CD14-positive monocyte (primary cell): ENCODE measurements around the gene ABCG5. TPM values are rescaled to one million over a fixed set of nuclear protein-coding genes. Genes with fewer than 3 reads are reported as not detected.

Experiments used
- DNase-seq, 3 donors: peaks; one replicate each; pipeline ENCODE4 v3.0.0-alpha.2; 2011 to 2022
- H2AFZ ChIP-seq: 2 replicates; pipeline ENCODE4 v1.6.0; 2012; ENCODE audit warnings: mild to moderate bottlenecking, low read depth, low read length, inconsistent platforms; ENCODE audit not compliant: insufficient read depth, poor library complexity, severe bottlenecking
- H3K27ac ChIP-seq, 2 donors: 1 replicate in 1 of 2; 2 replicates in 1 of 2; pipeline ENCODE4 v1.5.1; 2012 to 2013; ENCODE audit warnings: low read length in 2 of 2, control low read depth in 1 of 2, inconsistent platforms in 1 of 2, low read depth in 1 of 2, mild to moderate bottlenecking in 1 of 2
- H3K27me3 ChIP-seq, 2 donors: one replicate each; pipeline versions ENCODE4 v1.6.0 to v1.6.1; 2011 to 2013; ENCODE audit warnings: low read length in 2 of 2; ENCODE audit not compliant: control insufficient read depth in 2 of 2, insufficient read depth in 2 of 2
- H3K36me3 ChIP-seq, 2 donors: replicated peaks in 1 of 2; 1 replicate in 1 of 2; 2 replicates in 1 of 2; pipeline versions ENCODE4 v1.5.1 to v1.6.1; 2012 to 2013; ENCODE audit warnings: low read length in 2 of 2, control low read depth in 1 of 2, inconsistent platforms in 1 of 2, mild to moderate bottlenecking in 1 of 2; ENCODE audit not compliant: insufficient read depth in 2 of 2, control insufficient read depth in 1 of 2
- H3K4me1 ChIP-seq, 2 donors: 1 replicate in 1 of 2; 2 replicates in 1 of 2; pipeline versions ENCODE4 v1.5.1 to v1.6.1; 2012 to 2013; ENCODE audit warnings: low read length in 2 of 2, control low read depth in 1 of 2, inconsistent platforms in 1 of 2, mild to moderate bottlenecking in 1 of 2, moderate library complexity in 1 of 2; ENCODE audit not compliant: insufficient read depth in 2 of 2, control insufficient read depth in 1 of 2
- H3K4me2 ChIP-seq: replicated peaks from 2 replicates; pipeline ENCODE3; 2012; ENCODE audit warnings: low read length, moderate library complexity, mild to moderate bottlenecking; ENCODE audit not compliant: poor library complexity, severe bottlenecking; ENCODE audit errors: extremely low read depth
- H3K4me3 ChIP-seq, 3 experiments: fragments of 200-600 bp in 1 of 3; sonication (generic) in 1 of 3; replicated peaks in 1 of 3; 1 replicate in 2 of 3; 2 replicates in 1 of 3; pipeline ENCODE4 v1.5.1; 2011 to 2013; ENCODE audit warnings: low read length in 3 of 3, mild to moderate bottlenecking in 3 of 3, control low read depth in 2 of 3, low read depth in 2 of 3, inconsistent platforms in 1 of 3, moderate library complexity in 1 of 3
- H3K79me2 ChIP-seq: 2 replicates; pipeline ENCODE4 v1.6.0; 2012; ENCODE audit warnings: mild to moderate bottlenecking, control low read depth, inconsistent platforms, low read length, moderate library complexity; ENCODE audit not compliant: insufficient read depth
- H3K9ac ChIP-seq: 2 replicates; pipeline ENCODE4 v1.6.0; 2017; ENCODE audit warnings: low read length, mild to moderate bottlenecking; ENCODE audit not compliant: insufficient read depth, poor library complexity, severe bottlenecking
- H3K9me3 ChIP-seq, 2 donors: replicated peaks in 1 of 2; 1 replicate in 1 of 2; 2 replicates in 1 of 2; pipeline versions ENCODE4 v1.5.1 to v1.6.1; 2012 to 2013; ENCODE audit warnings: low read length in 2 of 2, control low read depth in 1 of 2; ENCODE audit not compliant: control insufficient read depth in 1 of 2, insufficient read depth in 1 of 2
- H4K20me1 ChIP-seq: 2 replicates; pipeline ENCODE4 v1.6.0; 2012; ENCODE audit warnings: mild to moderate bottlenecking, low read length, control low read depth, moderate library complexity; ENCODE audit not compliant: insufficient read depth
- H3K27ac Mint-ChIP-seq, 7 donors: one replicate each; pipeline ENCODE4 v1.8.0; 2020; ENCODE audit warnings: mild to moderate bottlenecking in 7 of 7, mixed read lengths in 7 of 7, moderate library complexity in 6 of 7, inconsistent platforms in 2 of 7
- H3K27me3 Mint-ChIP-seq, 3 donors: one replicate each; pipeline ENCODE4 v1.8.0; 2021 to 2022; ENCODE audit warnings: low read depth in 3 of 3, mild to moderate bottlenecking in 3 of 3, mixed read lengths in 3 of 3, moderate library complexity in 3 of 3, inconsistent platforms in 1 of 3
- H3K36me3 Mint-ChIP-seq, 2 donors: one replicate each; pipeline ENCODE4 v1.8.0; 2020; ENCODE audit warnings: mixed read lengths in 2 of 2, inconsistent platforms in 1 of 2, mild to moderate bottlenecking in 1 of 2
- H3K4me1 Mint-ChIP-seq: one replicate; pipeline ENCODE4 v1.8.0; 2020; ENCODE audit warnings: mild to moderate bottlenecking, mixed read lengths
- H3K4me3 Mint-ChIP-seq, 2 donors: one replicate each; pipeline ENCODE4 v1.8.0; 2020; ENCODE audit warnings: mild to moderate bottlenecking in 2 of 2, mixed read lengths in 2 of 2, moderate library complexity in 1 of 2
- H3K9me3 Mint-ChIP-seq, 7 donors: one replicate each; pipeline ENCODE4 v1.8.0; 2020 to 2022; ENCODE audit warnings: mixed read lengths in 7 of 7, mild to moderate bottlenecking in 6 of 7, moderate library complexity in 6 of 7, inconsistent platforms in 2 of 7
- CTCF ChIP-seq: fragments of 200-600 bp; IDR thresholded peaks from one replicate; pipeline ENCODE4 v1.8.0; 2022; ENCODE audit warnings: antibody characterized with exemption, mild to moderate bottlenecking
- WGBS: methylation state at CpG from one replicate; pipeline ENCODE4 v1.1.5; 2013; ENCODE audit warnings: missing lambda C conversion rate; ENCODE audit not compliant: insufficient coverage; 5-methylcytosine and 5-hydroxymethylcytosine counted together
- intact Hi-C, 2 donors: fragments of 100-400 bp; cut with micrococcal nuclease; formaldehyde crosslinking; loops; one replicate each; pipeline versions ENCODE4 v1.15.0 to v1.15.1; 2023
- polyA plus RNA-seq, 3 donors: library from polyadenylated mRNA; depleted of rRNA in 1 of 3; unstranded in 2 of 3; stranded (reverse) in 1 of 3; fragments of 300-500 nt in 2 of 3; fragments of >200 nt in 1 of 3; fragmentation: Illumina TruSeq in 2 of 3; gene quantifications; 1 replicate in 2 of 3; 2 replicates in 1 of 3; pipeline ENCODE4 v1.2.3, GENCODE V29; 2012 to 2021

ABCG5 gene
- polyA plus RNA-seq, 3 donors = not detected

GRCh38 chr2:43848214-43848613, 9.6 kb upstream of the ABCG5 start:
- no peak for DNase-seq
- Mint-ChIP-seq H3K4me3 (no peak overlapping the region), H3K9me3 (no peaks in the 10 kb centered on the region), H3K27ac (no peak overlapping the region), H3K27me3 (peaks cover 5 to 10% (median 10%) of the 10 kb centered on the region in 3 donors), H3K36me3 (no peaks in the 10 kb centered on the region), H3K4me1 (no peaks in the 10 kb centered on the region)
- H3K27ac ChIP-seq = no peak overlapping the region
- no peak overlapping the region for H3K9ac ChIP-seq
- intact Hi-C loops = no loop called here
- no peaks in the 10 kb centered on the region for H3K27me3 ChIP-seq
- H3K4me2 ChIP-seq = no peak overlapping the region
- H3K79me2 ChIP-seq = no peaks in the 10 kb centered on the region
- H3K9me3 ChIP-seq = no peaks in the 10 kb centered on the region
- H3K4me3 ChIP-seq = no peak overlapping the region
- no peaks in the 10 kb centered on the region for H3K36me3 ChIP-seq
- WGBS = 100% methylated on average over 1 of the region's 1 CpG
- H2AFZ ChIP-seq = no peak overlapping the region
- no peaks in the 10 kb centered on the region for H4K20me1 ChIP-seq
- no peaks in the 10 kb centered on the region for H3K4me1 ChIP-seq
- TF ChIP-seq CTCF = no peak

GRCh38 chr2:43846140-43846793, 7.6 kb upstream of the ABCG5 start:
- no peak for TF ChIP-seq CTCF
- no peak overlapping the region for H3K27ac Mint-ChIP-seq
- intact Hi-C loops = no loop called here
- H3K4me3 ChIP-seq = no peak overlapping the region
- no peak overlapping the region for H3K27ac ChIP-seq
- H3K9ac ChIP-seq = no peak overlapping the region
- H3K27me3 Mint-ChIP-seq = peaks cover 5 to 10% (median 10%) of the 10 kb centered on the region in 3 donors
- H4K20me1 ChIP-seq = no peaks in the 10 kb centered on the region
- no peaks in the 10 kb centered on the region for H3K36me3 ChIP-seq
- no peak overlapping the region for H3K4me2 ChIP-seq
- 91% methylated on average over 3 of the region's 5 CpGs for WGBS
- H3K4me1 ChIP-seq = no peaks in the 10 kb centered on the region
- H3K36me3 Mint-ChIP-seq = no peaks in the 10 kb centered on the region
- H3K4me1 Mint-ChIP-seq = no peaks in the 10 kb centered on the region
- no peak for DNase-seq
- no peaks in the 10 kb centered on the region for H3K27me3 ChIP-seq
- H3K9me3 Mint-ChIP-seq = no peaks in the 10 kb centered on the region
- H3K9me3 ChIP-seq = no peaks in the 10 kb centered on the region
- H2AFZ ChIP-seq = no peak overlapping the region
- no peaks in the 10 kb centered on the region for H3K79me2 ChIP-seq
- H3K4me3 Mint-ChIP-seq = no peak overlapping the region
